Spleen (tissue), 7 donors: ENCODE measurements around the gene JAKMIP1.

Experiments used
- CTCF ChIP-seq, 11 experiments: fragments of 200-600 bp in 7 of 11; fragments of 450-650 bp in 4 of 11; sonication (generic) in 4 of 11; IDR thresholded peaks in 8 of 11; conservative IDR thresholded peaks in 3 of 11; 1 replicate in 7 of 11; 2 replicates in 4 of 11; pipeline versions ENCODE4 v1.4.0 to v1.8.0; 2016 to 2021; ENCODE audit warnings: antibody characterized with exemption in 11 of 11, inconsistent platforms in 4 of 11, mild to moderate bottlenecking in 1 of 11
- POLR2A ChIP-seq, 3 donors: fragments of 450-650 bp; IDR thresholded peaks; one replicate each; pipeline ENCODE4 v1.5.1; 2017; ENCODE audit warnings: antibody characterized with exemption in 3 of 3, mild to moderate bottlenecking in 1 of 3
- POLR2AphosphoS5 ChIP-seq, 3 donors: sonication (generic); formaldehyde crosslinking; IDR thresholded peaks; one replicate each; pipeline ENCODE4 v1.5.1; 2017; ENCODE audit warnings: antibody characterized with exemption in 3 of 3
- donor health status: DM: no; HTN: no; CAD: no; lungs with moderate emphysema.
- donor health status: DM: no; HTN: no; CAD: no.
- donor health status: DM: no; HTN: no; CAD: no.

- TF ChIP-seq CTCF (IDR thresholded peaks at IDR 0.05 in 8 of 11, conservative IDR thresholded peaks at IDR 0.05 in 3 of 11), result no peak
- no peak for TF ChIP-seq POLR2A (IDR thresholded peaks at IDR 0.05)
- no peak for TF ChIP-seq POLR2AphosphoS5 (IDR thresholded peaks at IDR 0.05)
Observed at GRCh38 chr4:6021831-6022606, 178.3 kb downstream of the JAKMIP1 start.
